K562 (cell line): ENCODE measurements around the gene LYPD3. TPM values are rescaled to one million over a fixed set of nuclear protein-coding genes. Genes with fewer than 3 reads are reported as not detected.
A peak's percentile ranks its signal among the peaks of the same experiment; 100 is the strongest.

Experiments
- ATAC-seq: fragments of 200-7000 bp; cut with Tn5 transposase; 3 replicates; pipeline ENCODE4 v1.9.1; 2020; ENCODE audit warnings: moderate library complexity
- BruUV-seq: library from RNA; stranded (reverse); fragments of 400-500 nt; replicated peaks from 2 replicates; lab custom pipeline; 2021; lab: Mats Ljungman, UMichigan
- CTCF ChIA-PET: fragments of 300-600 bp; formaldehyde crosslinking; extraction: SDS; loops from one replicate; lab custom pipeline; 2021; ENCODE audit warnings: low intra/inter-chr PET ratio; lab: Yijun Ruan, JAX
- POLR2A ChIA-PET: fragments of 300-600, 350-650 bp; sonication (Branson Sonifier 250); formaldehyde crosslinking; extraction: SDS; loops from one replicate; lab custom pipeline; 2021; ENCODE audit warnings: antibody characterized with exemption, inconsistent platforms; lab: Yijun Ruan, JAX
- DNase-seq, 4 experiments: peaks; one replicate each; pipeline versions ENCODE4 v3.0.0 to v3.0.0-alpha.2; 2011 to 2018; ENCODE audit warnings: low spot score in 3 of 4, mixed read lengths in 3 of 4; ENCODE audit errors: extremely low read depth in 1 of 4
- FAIRE-seq: peaks from 2 replicates; lab custom pipeline; 2011; peaks lifted over from hg19 to GRCh38; lab: Jason Lieb, UNC
- H2AFZ ChIP-seq: 2 replicates; pipeline ENCODE4 v1.6.0; 2011; ENCODE audit warnings: low read depth, low read length, control low read depth, inconsistent platforms
- H3K27ac ChIP-seq: fragments of 200-600 bp; 3 replicates; pipeline ENCODE4 v1.8.0; 2011; ENCODE audit warnings: low read depth, mild to moderate bottlenecking, control low read depth, inconsistent platforms, low read length, moderate library complexity, mixed read lengths; ENCODE audit errors: extremely low read depth
- H3K27me3 ChIP-seq, 2 experiments: fragments of 300-600 bp in 1 of 2; 2 replicates in 1 of 2; 3 replicates in 1 of 2; pipeline versions ENCODE4 v1.6.0 to v1.8.0; 2011; ENCODE audit warnings: inconsistent platforms in 2 of 2, low read length in 2 of 2, mild to moderate bottlenecking in 1 of 2, mixed read lengths in 1 of 2, moderate library complexity in 1 of 2; ENCODE audit not compliant: control insufficient read depth in 2 of 2, insufficient read depth in 2 of 2
- H3K36me3 ChIP-seq: fragments of 300-600 bp; 3 replicates; pipeline ENCODE4 v1.8.0; 2011; ENCODE audit warnings: mild to moderate bottlenecking, low read length, inconsistent platforms; ENCODE audit not compliant: control insufficient read depth, insufficient read depth
- H3K4me1 ChIP-seq, 2 experiments: fragments of 200-600 bp in 1 of 2; replicated peaks in 1 of 2; 2 replicates in 1 of 2; 3 replicates in 1 of 2; pipeline versions ENCODE4 v1.5.1 to v1.8.0; 2011; ENCODE audit warnings: inconsistent platforms in 2 of 2, low read length in 2 of 2, mild to moderate bottlenecking in 1 of 2, mixed read lengths in 1 of 2, moderate library complexity in 1 of 2; ENCODE audit not compliant: control insufficient read depth in 2 of 2, insufficient read depth in 2 of 2
- H3K4me2 ChIP-seq: 2 replicates; pipeline ENCODE4 v1.6.1; 2011; ENCODE audit warnings: low read length, control low read depth, inconsistent platforms, mixed read lengths; ENCODE audit not compliant: insufficient read depth
- H3K4me3 ChIP-seq: fragments of 200-600 bp; sonication (generic), shearing (Covaris generic); 2 replicates; pipeline ENCODE4 v1.5.1; 2016; ENCODE audit warnings: control low read depth, inconsistent platforms
- H3K79me2 ChIP-seq: fragments of 200-600 bp; 3 replicates; pipeline ENCODE4 v1.8.0; 2011; ENCODE audit warnings: low read length, inconsistent platforms; ENCODE audit not compliant: control insufficient read depth, insufficient read depth
- H3K9ac ChIP-seq, 2 experiments: 2 replicates each; pipeline versions ENCODE4 v1.6.0 to v1.6.1; 2011; ENCODE audit warnings: low read depth in 2 of 2, low read length in 2 of 2, control low read depth in 1 of 2, inconsistent platforms in 1 of 2, mild to moderate bottlenecking in 1 of 2, mixed read lengths in 1 of 2; ENCODE audit not compliant: insufficient read depth in 1 of 2
- H3K9me1 ChIP-seq: one replicate; pipeline ENCODE4 v1.6.0; 2011; ENCODE audit warnings: inconsistent platforms, mild to moderate bottlenecking, low read length, moderate library complexity; ENCODE audit not compliant: control insufficient read depth, insufficient read depth
- H3K9me3 ChIP-seq: replicated peaks from 2 replicates; pipeline ENCODE4 v1.5.1; 2011; ENCODE audit warnings: low read depth, low read length, inconsistent platforms; ENCODE audit not compliant: control insufficient read depth, insufficient read depth
- H4K20me1 ChIP-seq: replicated peaks from 2 replicates; pipeline ENCODE4 v1.6.1; 2011; ENCODE audit warnings: low read length, inconsistent platforms, mixed read lengths; ENCODE audit not compliant: control insufficient read depth, insufficient read depth
- PBX2 ChIP-seq, 2 experiments: IDR thresholded peaks in 1 of 2; conservative IDR thresholded peaks in 1 of 2; 2 replicates each; pipeline ENCODE4 v1.6.1; 2016; ENCODE audit warnings: low read depth in 2 of 2, mild to moderate bottlenecking in 1 of 2, missing compliant biosample characterization in 1 of 2, missing genetic modification characterization in 1 of 2, moderate library complexity in 1 of 2
- RAD51 ChIP-seq: fragments of 450-650 bp; IDR thresholded peaks from 2 replicates; pipeline ENCODE4 v1.7.1; 2016; ENCODE audit warnings: low read depth, mild to moderate bottlenecking, borderline replicate concordance
- SNIP1 ChIP-seq: fragments of 450-650 bp; IDR thresholded peaks from 2 replicates; pipeline ENCODE4 v1.7.1; 2017; ENCODE audit warnings: low read depth, mild to moderate bottlenecking
- TGIF2 ChIP-seq: sonication (generic); formaldehyde crosslinking; IDR thresholded peaks from 2 replicates; pipeline ENCODE4 v1.8.1; 2022; ENCODE audit warnings: mild to moderate bottlenecking, missing genetic modification reagents, moderate library complexity
- ZBTB49 ChIP-seq: sonication (generic); formaldehyde crosslinking; IDR thresholded peaks from 2 replicates; pipeline ENCODE4 v1.8.0; 2022; ENCODE audit warnings: missing genetic modification reagents, mild to moderate bottlenecking, borderline replicate concordance
- ZNF24 ChIP-seq: fragments of 450-650 bp; IDR thresholded peaks from 2 replicates; pipeline ENCODE4 v1.6.1; 2016
- WGBS: fragments of 100-300 bp; shearing (Covaris generic); methylation state at CpG from one replicate; pipeline ENCODE4 v1.1.6; 2016; ENCODE audit warnings: low coverage, mixed read lengths; ENCODE audit not compliant: insufficient coverage; ENCODE audit errors: missing lambda C conversion rate; 5-methylcytosine and 5-hydroxymethylcytosine counted together
- in situ Hi-C: fragments of 300-500 bp; cut with MboI; formaldehyde crosslinking; loops from 4 replicates; pipeline ENCODE4 v1.15.0; 2018; ENCODE audit warnings: inconsistent platforms, mixed read lengths
- intact Hi-C: fragments of 100-400 bp; cut with micrococcal nuclease; formaldehyde crosslinking; loops from 2 replicates; pipeline ENCODE4 v1.14.2; 2022
- polyA plus RNA-seq, 8 experiments: library from polyadenylated mRNA; depleted of rRNA in 4 of 8; stranded (reverse) in 5 of 8; unstranded in 3 of 8; fragments of >200 nt; fragmentation: Nextera tagmentation in 2 of 8; fragmentation: Illumina TruSeq in 1 of 8; extraction: Ambion mirVana in 2 of 8; extraction: Trizol in 1 of 8; gene quantifications; 2 replicates each; pipeline versions ENCODE4 v1.2.1 to v1.2.3, GENCODE V29; 2011 to 2014; ENCODE audit warnings: inconsistent platforms in 1 of 8, missing spikeins in 1 of 8
- total RNA-seq, 7 experiments: library from RNA; depleted of rRNA in 6 of 7; stranded (reverse); fragments of >200 nt in 6 of 7; fragmentation: Illumina TruSeq in 2 of 7; extraction: Trizol in 2 of 7; gene quantifications; 2 replicates each; pipeline versions ENCODE4 v1.2.1 to v1.2.3, GENCODE V29; 2011 to 2021; ENCODE audit warnings: low replicate concordance in 1 of 7
- TF ChIP-seq, protein P1 (sequence below), 2 experiments: fragments of 450-650 bp; conservative IDR thresholded peaks; 2 replicates each; pipeline ENCODE4 v1.6.1; 2017; ENCODE audit warnings: mild to moderate bottlenecking in 2 of 2, moderate library complexity in 2 of 2

The LYPD3 gene
- total and polyA plus RNA-seq, 9 of the 15 experiments (the other 6 are each of a cell fraction or from before 2014, with no cell fraction given) = 0.04 to 0.33 (median 0.20) TPM; not detected in 1

GRCh38 chr19:43455321-43456113 lies 9.9 kb downstream of the LYPD3 start:
- WGBS = 23% methylated on average over 8 of the region's 10 CpGs
- Histone ChIP-seq H3K36me3 (no peaks in the 10 kb centered on the region), H2AFZ (peak overlapping the region; percentile 58), H3K4me3 (no peak overlapping the region), H4K20me1 (no peaks in the 10 kb centered on the region), H3K9me3 (no peaks in the 10 kb centered on the region; the same call in 1 of the 2 replicates), H3K79me2 (no peaks in the 10 kb centered on the region), H3K27ac (no peak overlapping the region), H3K27me3 (peaks cover 4% of the 10 kb centered on the region in 2 experiments; a peak in 4 of 5 replicates), H3K9ac (no peak overlapping the region), H3K4me1 (peaks cover 5 to 7% of the 10 kb centered on the region in 2 experiments; a peak in 2 of 5 replicates), H3K9me1 (no peaks in the 10 kb centered on the region), H3K4me2 (no peak overlapping the region)
- TF ChIP-seq, protein P1, sequence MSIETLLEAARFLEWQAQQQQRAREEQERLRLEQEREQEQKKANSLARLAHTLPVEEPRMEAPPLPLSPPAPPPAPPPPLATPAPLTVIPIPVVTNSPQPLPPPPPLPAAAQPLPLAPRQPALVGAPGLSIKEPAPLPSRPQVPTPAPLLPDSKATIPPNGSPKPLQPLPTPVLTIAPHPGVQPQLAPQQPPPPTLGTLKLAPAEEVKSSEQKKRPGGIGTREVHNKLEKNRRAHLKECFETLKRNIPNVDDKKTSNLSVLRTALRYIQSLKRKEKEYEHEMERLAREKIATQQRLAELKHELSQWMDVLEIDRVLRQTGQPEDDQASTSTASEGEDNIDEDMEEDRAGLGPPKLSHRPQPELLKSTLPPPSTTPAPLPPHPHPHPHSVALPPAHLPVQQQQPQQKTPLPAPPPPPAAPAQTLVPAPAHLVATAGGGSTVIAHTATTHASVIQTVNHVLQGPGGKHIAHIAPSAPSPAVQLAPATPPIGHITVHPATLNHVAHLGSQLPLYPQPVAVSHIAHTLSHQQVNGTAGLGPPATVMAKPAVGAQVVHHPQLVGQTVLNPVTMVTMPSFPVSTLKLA (conservative IDR thresholded peaks at IDR 0.05) = no peak
- TF ChIP-seq TGIF2 (CRISPR knock-in tag) = no peak
- TF ChIP-seq RAD51 = no peak
- no peak for TF ChIP-seq PBX2 (CRISPR knock-in tag; IDR thresholded peaks at IDR 0.05; ENCODE audit: low read depth)
- peak; percentile 38; the same call in 1 of the 2 replicates for TF ChIP-seq PBX2 (tag; conservative IDR thresholded peaks at IDR 0.05; ENCODE audit: low read depth)
- no peak for TF ChIP-seq ZBTB49
- no peak for TF ChIP-seq SNIP1
- TF ChIP-seq ZNF24 = no peak
- no peak for ATAC-seq
- in situ Hi-C loops (no loop called here), intact Hi-C loops (no loop called here)
- FAIRE-seq = no peak
- no TSS peak for BruUV-seq
- ChIA-PET CTCF (interaction anchor here (0.6 kb wide), 1 partner anchor 24 kb away, joined by 4 read pairs; no protein-coding TSS in a partner anchor), POLR2A (interaction anchor here (1.0 kb wide), 1 partner anchor 8 kb away, joined by 5 read pairs; no protein-coding TSS in a partner anchor)
- DNase-seq = no peak
